Measurements from ENCODE around the gene COMMD6. TPM values are rescaled to one million over a fixed set of nuclear protein-coding genes. Genes with fewer than 3 reads are reported as not detected.
A peak's percentile ranks its signal among the peaks of the same experiment; 100 is the strongest.

Gene COMMD6
- total RNA-seq, 1 donor from 2014 or later: 149 TPM

DNA sequence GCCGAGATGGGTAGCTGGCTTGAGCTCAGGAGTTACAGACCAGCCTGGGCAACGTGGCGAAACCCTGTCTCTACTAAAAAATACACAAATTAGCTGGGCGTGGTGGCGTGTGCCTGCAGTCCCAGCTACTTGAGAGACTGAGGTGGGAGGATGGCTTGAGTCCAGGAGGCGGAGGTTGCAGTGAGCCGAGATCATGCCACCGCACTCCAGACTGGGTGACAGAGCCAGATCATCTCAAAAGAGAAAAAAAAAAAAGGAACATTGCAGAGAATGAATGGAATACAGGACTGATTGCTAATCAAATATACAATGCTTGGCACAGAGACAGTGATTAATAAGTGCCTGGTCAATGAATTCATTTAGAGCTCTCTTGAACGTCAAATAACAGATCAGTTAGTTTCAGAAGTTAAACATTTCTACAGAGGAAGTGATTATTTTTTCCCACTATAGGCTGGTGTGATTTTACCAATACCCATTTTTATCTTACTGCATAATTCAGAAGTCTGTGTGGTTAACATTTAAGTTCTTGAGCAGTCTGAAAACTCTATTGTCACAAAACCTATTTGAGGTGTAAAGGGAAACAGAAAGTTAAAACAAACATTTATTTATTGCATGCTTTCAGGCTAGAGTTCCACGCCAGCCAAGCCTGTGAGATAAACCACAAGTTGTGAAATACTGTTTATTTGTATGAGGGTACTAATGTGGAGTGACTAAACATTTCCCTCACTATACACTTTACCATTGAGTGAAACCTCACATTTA, 48.0 kb downstream of the COMMD6 start:
- intact Hi-C loops (cut with DNase I): no loop called here
- ATAC-seq: peak; percentile 32
- no peak for DNase-seq (ENCODE audit: low spot score)

GRCh38 chr13:75486146-75487062, 51.2 kb downstream of the COMMD6 start:
- DNase-seq (ENCODE audit: low spot score) (no peak), ATAC-seq (no peak)
- intact Hi-C loops (cut with DNase I): no loop called here

- DNase-seq (ENCODE audit: low spot score) (no peak), ATAC-seq (no peak)
- intact Hi-C loops (cut with DNase I): no loop called here
These were observed 52.2 kb downstream of the COMMD6 start for GRCh38 chr13:75485286-75486062.

- no peak for DNase-seq (ENCODE audit: low spot score)
- intact Hi-C loops (cut with DNase I): loop anchor here (5.0 kb wide), 1 partner anchor 115 kb away; no protein-coding TSS in a partner anchor
- ATAC-seq: no peak
These were observed 54.9 kb downstream of the COMMD6 start for GRCh38 chr13:75482820-75483079.

- intact Hi-C loops (cut with DNase I): loop anchor here (5.0 kb wide), 1 partner anchor 115 kb away; no protein-coding TSS in a partner anchor
- peak; percentile 88 for DNase-seq (ENCODE audit: low spot score)
- peak; percentile 93 for ATAC-seq
These were observed 55.4 kb downstream of the COMMD6 start, which contains the start of gene TBC1D4 for GRCh38 chr13:75482070-75482819. TBC1D4 (minus strand) TSS chr13:75482169; CDS start chr13:75481767, 402 bp downstream.

GRCh38 chr13:75481176-75482069, 56.2 kb downstream of the COMMD6 start:
- DNase-seq (ENCODE audit: low spot score): peak; percentile 66
- intact Hi-C loops (cut with DNase I): loop anchor here (5.0 kb wide), 1 partner anchor 114 kb away; no protein-coding TSS in a partner anchor
- no peak for ATAC-seq

GRCh38 chr13:75480671-75481175, 56.9 kb downstream of the COMMD6 start:
- ATAC-seq (peak; percentile 66), DNase-seq (ENCODE audit: low spot score) (peak; percentile 68)
- intact Hi-C loops (cut with DNase I): loop anchor here (5.0 kb wide), 1 partner anchor 113 kb away; no protein-coding TSS in a partner anchor

DNA sequence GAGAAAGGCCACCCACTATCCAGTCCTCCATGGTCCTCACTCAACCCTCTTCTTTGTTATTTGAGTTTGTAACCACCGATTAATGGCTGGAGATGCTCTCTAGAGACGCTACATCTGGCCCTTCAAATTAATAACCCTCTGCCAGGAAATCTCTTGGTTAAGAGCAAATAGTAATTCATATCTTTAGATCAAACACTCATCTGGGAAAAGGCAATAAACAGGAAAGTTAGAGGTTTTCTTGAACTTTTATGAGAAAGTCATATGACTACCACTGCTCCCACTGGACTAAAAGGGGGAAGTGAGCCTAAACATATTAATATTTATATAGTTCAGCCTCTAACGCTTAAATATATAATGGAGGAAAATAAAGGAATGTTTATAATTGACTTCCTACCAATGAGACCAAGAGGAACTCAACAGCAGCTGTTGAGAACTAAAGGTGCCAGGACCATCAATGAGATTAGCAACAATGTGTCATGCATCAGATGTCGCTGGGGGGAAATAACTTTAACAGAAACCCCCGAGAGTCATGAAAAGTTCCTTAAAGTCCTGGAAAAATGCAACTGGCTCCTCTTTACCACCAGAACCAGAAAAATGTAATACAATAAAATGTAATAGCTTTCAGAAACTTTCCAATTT, 58.4 kb downstream of the COMMD6 start:
- DNase-seq (ENCODE audit: low spot score) (no peak), ATAC-seq (no peak)
- intact Hi-C loops (cut with DNase I): no loop called here

DNA sequence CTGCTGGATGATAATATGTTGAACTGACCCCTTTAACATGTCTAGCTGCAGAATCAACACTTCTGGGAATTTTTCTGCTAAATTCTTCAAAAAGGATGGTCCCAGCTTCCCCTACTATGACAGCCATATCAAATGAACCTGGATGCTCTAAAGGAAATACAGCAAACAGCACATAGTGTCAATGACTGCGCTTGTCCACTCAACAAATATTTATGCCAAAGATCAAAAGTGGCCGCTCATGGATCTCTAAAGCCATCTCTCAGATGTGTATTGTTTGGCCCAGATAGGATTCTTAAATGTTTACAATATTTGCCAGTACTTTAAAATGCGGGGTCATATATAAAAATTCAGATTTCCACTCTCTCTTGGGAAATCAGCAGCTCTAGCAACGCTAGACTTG, 59.0 kb downstream of the COMMD6 start:
- intact Hi-C loops (cut with DNase I): no loop called here
- ATAC-seq: no peak

More for the DNA sequence above, 59.0 kb downstream of the COMMD6 start:
- no peak for DNase-seq (ENCODE audit: low spot score)

Other genes starting within 250 kb of the COMMD6 start
- gene TBC1D4, start 55.7 kb downstream of the COMMD6 start, total RNA-seq: 19.6 TPM
- 29.5 TPM for gene UCHL3, start 11.9 kb upstream of the COMMD6 start, total RNA-seq
- 249 TPM for gene LMO7, start 98.5 kb upstream of the COMMD6 start, total RNA-seq